RWPE1 (cell line): ENCODE measurements around the gene BPIFB3.

Source experiments
- CTCF ChIA-PET: fragments of 350-600 bp; sonication (Branson Sonifier 250); formaldehyde crosslinking; extraction: SDS; loops from one replicate; lab custom pipeline; 2021; lab: Yijun Ruan, JAX
- POLR2A ChIA-PET: fragments of 400-600 bp; formaldehyde crosslinking; extraction: SDS; loops from one replicate; lab custom pipeline; 2020; ENCODE audit warnings: antibody characterized with exemption; ENCODE audit not compliant: low non-redundant PET; lab: Yijun Ruan, JAX
- DNase-seq: peaks from one replicate; pipeline ENCODE4 v3.0.0; 2012; ENCODE audit warnings: low spot score
- H3K27ac ChIP-seq: fragments of 450-650 bp; 2 replicates; pipeline ENCODE4 v1.5.1; 2017
- CTCF ChIP-seq: fragments of 450-650 bp; conservative IDR thresholded peaks from 2 replicates; pipeline ENCODE4 v1.5.1; 2017; ENCODE audit warnings: low read depth, mild to moderate bottlenecking

BPIFB3 gene, protein sequence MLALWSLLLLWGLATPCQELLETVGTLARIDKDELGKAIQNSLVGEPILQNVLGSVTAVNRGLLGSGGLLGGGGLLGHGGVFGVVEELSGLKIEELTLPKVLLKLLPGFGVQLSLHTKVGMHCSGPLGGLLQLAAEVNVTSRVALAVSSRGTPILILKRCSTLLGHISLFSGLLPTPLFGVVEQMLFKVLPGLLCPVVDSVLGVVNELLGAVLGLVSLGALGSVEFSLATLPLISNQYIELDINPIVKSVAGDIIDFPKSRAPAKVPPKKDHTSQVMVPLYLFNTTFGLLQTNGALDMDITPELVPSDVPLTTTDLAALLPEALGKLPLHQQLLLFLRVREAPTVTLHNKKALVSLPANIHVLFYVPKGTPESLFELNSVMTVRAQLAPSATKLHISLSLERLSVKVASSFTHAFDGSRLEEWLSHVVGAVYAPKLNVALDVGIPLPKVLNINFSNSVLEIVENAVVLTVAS

GRCh38 chr20:33053291-33054106 is at the start of gene BPIFB3:
Gene BPIFB3, plus strand, starts transcription at chr20:33053903. Its CDS starts 1,533 bp downstream, at chr20:33055436.
- POLR2A ChIA-PET: no interaction called here
- H3K27ac ChIP-seq: no peak within 1 kb of the TSS
- no peak for TF ChIP-seq CTCF
- no peak for DNase-seq
- CTCF ChIA-PET: interaction anchor here (0.7 kb wide), 1 partner anchor 123 kb away, joined by 3 read pairs; no protein-coding TSS in a partner anchor

DNA sequence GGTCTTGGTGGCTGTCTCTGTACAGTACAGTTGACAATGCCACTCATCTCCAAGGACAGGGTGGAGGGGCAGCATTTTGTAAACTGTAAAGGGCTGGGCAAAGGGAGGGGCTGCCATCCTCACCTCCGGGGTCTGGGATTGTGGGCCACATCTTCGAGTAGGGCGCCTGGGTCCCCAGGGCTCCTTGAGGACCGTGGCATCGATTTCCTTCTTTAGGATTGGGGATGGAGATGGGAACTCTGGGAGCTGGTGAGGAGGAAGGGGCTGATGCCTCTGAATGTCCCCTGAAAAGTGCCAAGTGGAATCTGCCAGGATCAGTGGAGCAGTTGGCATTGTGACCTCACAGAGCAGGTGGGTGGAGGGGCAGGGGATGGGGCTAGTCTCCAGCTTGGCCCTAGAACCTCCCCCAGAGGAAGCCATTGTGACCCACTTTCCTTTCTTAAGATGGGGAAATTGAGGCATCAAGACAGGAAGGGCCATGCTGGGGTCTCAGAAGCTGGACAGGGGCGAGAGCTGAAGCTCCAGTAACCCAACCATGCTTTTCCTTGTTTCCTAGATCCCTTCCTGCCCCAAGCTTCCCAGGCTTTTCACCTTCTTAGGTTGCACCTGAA is 49.5 kb upstream of the BPIFB3 start, which contains the start of gene SUN5:
Gene SUN5, minus strand, starts transcription at position 293 of the 611 bp plus-strand sequence. Its CDS starts 93 bp downstream, at position 200.
- TF ChIP-seq CTCF: no peak
- no peak for DNase-seq
- H3K27ac ChIP-seq: no peak within 1 kb of the TSS
- CTCF ChIA-PET: interaction anchor here (0.5 to 1.0 kb wide), 5 partner anchors 10 to 668 kb away, joined by 3 to 4 read pairs (median 3); no protein-coding TSS in a partner anchor
- POLR2A ChIA-PET: no interaction called here

- CTCF ChIA-PET: interaction anchor here (0.6 to 1.0 kb wide), 3 partner anchors 11 to 30 kb away, joined by 3 to 4 read pairs (median 3); no protein-coding TSS in a partner anchor
- no peak for DNase-seq
Observed at GRCh38 chr20:33005132-33005566, 48.6 kb upstream of the BPIFB3 start.

DNA sequence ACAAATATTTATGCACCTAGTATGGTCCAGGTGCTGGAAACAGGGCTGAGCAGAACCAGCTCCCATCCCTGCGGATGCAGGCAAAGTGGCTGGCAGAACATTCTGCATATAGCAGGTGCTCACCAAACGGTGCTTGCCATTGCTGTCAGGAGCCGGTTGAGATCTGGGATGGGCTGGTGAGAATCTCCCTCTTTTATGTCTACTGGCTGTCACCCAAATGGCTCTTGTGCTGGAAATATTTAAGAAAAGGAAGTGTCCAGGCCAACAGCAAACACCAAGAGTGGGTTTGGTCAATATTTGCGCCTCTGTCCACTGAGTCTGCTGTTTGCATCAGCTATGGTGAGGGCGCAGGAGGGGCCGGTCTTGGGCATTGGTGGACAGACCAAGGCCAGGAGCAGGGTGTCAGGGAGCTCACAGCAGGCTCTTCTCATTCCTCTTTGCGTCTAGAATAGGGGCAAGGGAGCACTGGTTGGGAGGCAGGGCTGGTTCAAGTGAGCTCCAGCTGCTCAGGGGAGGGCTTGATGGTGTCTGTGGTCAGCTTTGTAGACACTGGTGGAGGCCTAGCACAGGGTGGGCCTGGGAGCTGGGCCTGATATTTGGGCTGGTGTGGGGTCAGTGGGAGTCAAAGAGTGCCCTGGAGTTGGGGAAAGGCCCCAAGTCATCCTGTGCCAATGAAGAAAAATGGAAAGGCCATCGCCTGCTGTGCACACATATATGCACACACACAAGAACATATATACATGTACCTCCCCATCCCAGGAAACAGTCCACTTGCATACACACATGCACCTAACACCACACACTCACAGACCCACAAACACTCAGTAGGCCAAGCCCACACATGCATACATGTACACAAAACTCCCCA is 47.6 kb upstream of the BPIFB3 start:
- TF ChIP-seq CTCF: no peak
- no peak for DNase-seq
- POLR2A ChIA-PET: no interaction called here
- no peak overlapping the region for H3K27ac ChIP-seq
- CTCF ChIA-PET: interaction anchor here (0.7 to 0.9 kb wide), 2 partner anchors 10 to 34 kb away, joined by 3 to 5 read pairs; no protein-coding TSS in a partner anchor

More at GRCh38 chr20:33005132-33005566, 48.6 kb upstream of the BPIFB3 start:
- POLR2A ChIA-PET: no interaction called here
- H3K27ac ChIP-seq: no peak overlapping the region
- no peak for TF ChIP-seq CTCF

- CTCF ChIA-PET: interaction anchor here (0.7 to 0.9 kb wide), 2 partner anchors 11 to 1106 kb away, joined by 3 to 5 read pairs; no protein-coding TSS in a partner anchor
- H3K27ac ChIP-seq: no peak overlapping the region
- TF ChIP-seq CTCF: no peak
Observed at GRCh38 chr20:33006776-33007375, 46.8 kb upstream of the BPIFB3 start.

More at GRCh38 chr20:33006776-33007375, 46.8 kb upstream of the BPIFB3 start:
- no peak for DNase-seq
- POLR2A ChIA-PET: no interaction called here
